Heart left ventricle (tissue), 13 donors: ENCODE data around the gene UNC119B.

Experiments
- CTCF ChIP-seq, 12 donors: fragments of 200-600 bp; sonication (generic) in 4 of 12; IDR thresholded peaks; one replicate each; pipeline versions ENCODE4 v1.5.0 to v1.8.0; 2018 to 2022; ENCODE audit warnings: antibody characterized with exemption in 12 of 12, mild to moderate bottlenecking in 5 of 12
- POLR2A ChIP-seq, 2 donors: fragments of 450-650 bp; IDR thresholded peaks; one replicate each; pipeline ENCODE4 v1.6.1; 2017; ENCODE audit warnings: antibody characterized with exemption in 2 of 2, mild to moderate bottlenecking in 2 of 2, moderate library complexity in 2 of 2
- donor health status: ischemic (EF 13 %, LVEDD 7.1; RV severe dilation, severe dysfunction).
- donor health status: DM: no; HTN: yes; CAD: no.
- donor health status: DM: no; HTN: no; CAD: no.
- donor health status: ischemic (EF 25% LVEDD 6.9; RV normal size, moderate dysfunction).
- donor health status: ischemic (EF 25% LVEDD 5.7; RV mildly dilated, moderate dysfunction).
- donor health status: ischemic (EF 35%, LVEDD 5.7; RV mildly dilated, moderate dysfunction).
- donor health status: nonischemic (EF 11% LVEDD 7.7; RV severe dilation, severe dysfunction).
- donor health status: DM: yes; HTN: yes; CAD: no.
- donor health status: PGD.
- donor health status: ischemic (EF 29% LVEDD 5.4; RV normal size, mild dysfunction).
- donor health status: nonischemic (EF 23%, LVEDD 6.1; RV moderate dilation, normal function).

GRCh38 chr12:120739031-120739762 lies 28.9 kb downstream of the UNC119B start:
- TF ChIP-seq CTCF (IDR thresholded peaks at IDR 0.05) (no peak), POLR2A (IDR thresholded peaks at IDR 0.05) (no peak)
